Adrenal gland (tissue), 5 donors: ENCODE results near the gene OGFOD1.

Experiments used
- CTCF ChIP-seq, 6 experiments: fragments of 450-650 bp in 4 of 6; fragments of 200-600 bp in 2 of 6; sonication (generic) in 1 of 6; IDR thresholded peaks; 1 replicate in 5 of 6; 2 replicates in 1 of 6; pipeline versions ENCODE4 v1.5.1 to v1.8.0; 2016 to 2021; ENCODE audit warnings: antibody characterized with exemption in 6 of 6, mild to moderate bottlenecking in 2 of 6, moderate library complexity in 1 of 6
- POLR2A ChIP-seq, 2 donors: fragments of 450-650 bp; IDR thresholded peaks; one replicate each; pipeline ENCODE4 v1.6.1; 2017; ENCODE audit warnings: antibody characterized with exemption in 2 of 2, mild to moderate bottlenecking in 2 of 2, moderate library complexity in 1 of 2
- donor health status: DM: no; HTN: no; CAD: no.

- TF ChIP-seq CTCF (IDR thresholded peaks at IDR 0.05) = no peak
- no peak for TF ChIP-seq POLR2A (IDR thresholded peaks at IDR 0.05)
Observed at GRCh38 chr16:56480776-56481467, 29.6 kb downstream of the OGFOD1 start.
